ENCODE results near the gene UBE3B. TPM values are rescaled to one million over a fixed set of nuclear protein-coding genes. Genes with fewer than 3 reads are reported as not detected.

The UBE3B gene
- total RNA-seq, 1 experiment from 2014 or later = 29.3 TPM

DNA sequence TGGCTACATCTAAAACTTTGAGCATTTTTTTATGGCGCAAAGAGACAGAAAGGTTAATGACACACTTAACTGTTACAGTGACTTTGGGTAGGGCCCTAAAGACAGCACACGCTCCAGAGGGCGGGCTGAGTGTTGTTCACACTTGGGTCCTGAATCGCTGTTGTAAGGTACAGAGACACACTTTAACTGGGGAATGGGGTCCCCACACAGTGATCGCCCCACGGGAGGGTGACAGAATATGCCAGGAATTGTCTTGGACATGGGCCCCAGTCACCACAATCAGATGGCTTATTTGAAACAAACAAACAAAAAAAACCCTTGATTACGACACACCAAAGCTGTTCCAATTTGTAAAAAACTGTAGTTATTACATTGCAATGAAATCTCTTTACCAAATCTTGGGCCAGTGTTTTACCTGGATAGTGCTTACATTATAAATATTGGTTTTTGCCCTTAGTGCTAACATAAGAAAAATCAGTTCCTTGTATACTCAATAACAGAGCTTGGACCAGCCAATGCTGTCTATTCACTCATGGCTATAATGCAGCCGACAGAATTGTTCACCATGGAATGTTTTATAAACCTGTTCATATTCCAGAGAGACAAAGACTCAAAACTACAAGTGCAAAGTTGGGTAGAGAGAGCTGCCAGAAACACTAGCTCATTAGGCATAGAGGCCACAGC is 28.6 kb upstream of the UBE3B start (continued):
- TF ChIP-seq AR (CRISPR knock-in tag; IDR thresholded peaks at IDR 0.05) = no peak
- TF ChIP-seq, protein P1, sequence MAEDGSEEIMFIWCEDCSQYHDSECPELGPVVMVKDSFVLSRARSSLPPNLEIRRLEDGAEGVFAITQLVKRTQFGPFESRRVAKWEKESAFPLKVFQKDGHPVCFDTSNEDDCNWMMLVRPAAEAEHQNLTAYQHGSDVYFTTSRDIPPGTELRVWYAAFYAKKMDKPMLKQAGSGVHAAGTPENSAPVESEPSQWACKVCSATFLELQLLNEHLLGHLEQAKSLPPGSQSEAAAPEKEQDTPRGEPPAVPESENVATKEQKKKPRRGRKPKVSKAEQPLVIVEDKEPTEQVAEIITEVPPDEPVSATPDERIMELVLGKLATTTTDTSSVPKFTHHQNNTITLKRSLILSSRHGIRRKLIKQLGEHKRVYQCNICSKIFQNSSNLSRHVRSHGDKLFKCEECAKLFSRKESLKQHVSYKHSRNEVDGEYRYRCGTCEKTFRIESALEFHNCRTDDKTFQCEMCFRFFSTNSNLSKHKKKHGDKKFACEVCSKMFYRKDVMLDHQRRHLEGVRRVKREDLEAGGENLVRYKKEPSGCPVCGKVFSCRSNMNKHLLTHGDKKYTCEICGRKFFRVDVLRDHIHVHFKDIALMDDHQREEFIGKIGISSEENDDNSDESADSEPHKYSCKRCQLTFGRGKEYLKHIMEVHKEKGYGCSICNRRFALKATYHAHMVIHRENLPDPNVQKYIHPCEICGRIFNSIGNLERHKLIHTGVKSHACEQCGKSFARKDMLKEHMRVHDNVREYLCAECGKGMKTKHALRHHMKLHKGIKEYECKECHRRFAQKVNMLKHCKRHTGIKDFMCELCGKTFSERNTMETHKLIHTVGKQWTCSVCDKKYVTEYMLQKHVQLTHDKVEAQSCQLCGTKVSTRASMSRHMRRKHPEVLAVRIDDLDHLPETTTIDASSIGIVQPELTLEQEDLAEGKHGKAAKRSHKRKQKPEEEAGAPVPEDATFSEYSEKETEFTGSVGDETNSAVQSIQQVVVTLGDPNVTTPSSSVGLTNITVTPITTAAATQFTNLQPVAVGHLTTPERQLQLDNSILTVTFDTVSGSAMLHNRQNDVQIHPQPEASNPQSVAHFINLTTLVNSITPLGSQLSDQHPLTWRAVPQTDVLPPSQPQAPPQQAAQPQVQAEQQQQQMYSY (CRISPR knock-in tag; IDR thresholded peaks at IDR 0.05) = no peak
- TF ChIP-seq, protein P2, sequence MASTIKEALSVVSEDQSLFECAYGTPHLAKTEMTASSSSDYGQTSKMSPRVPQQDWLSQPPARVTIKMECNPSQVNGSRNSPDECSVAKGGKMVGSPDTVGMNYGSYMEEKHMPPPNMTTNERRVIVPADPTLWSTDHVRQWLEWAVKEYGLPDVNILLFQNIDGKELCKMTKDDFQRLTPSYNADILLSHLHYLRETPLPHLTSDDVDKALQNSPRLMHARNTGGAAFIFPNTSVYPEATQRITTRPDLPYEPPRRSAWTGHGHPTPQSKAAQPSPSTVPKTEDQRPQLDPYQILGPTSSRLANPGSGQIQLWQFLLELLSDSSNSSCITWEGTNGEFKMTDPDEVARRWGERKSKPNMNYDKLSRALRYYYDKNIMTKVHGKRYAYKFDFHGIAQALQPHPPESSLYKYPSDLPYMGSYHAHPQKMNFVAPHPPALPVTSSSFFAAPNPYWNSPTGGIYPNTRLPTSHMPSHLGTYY (CRISPR knock-in tag; IDR thresholded peaks at IDR 0.05) = no peak
- no peak for TF ChIP-seq CDX4 (CRISPR knock-in tag; IDR thresholded peaks at IDR 0.05; ENCODE audit: borderline replicate concordance)
- no peak for TF ChIP-seq FOXP1 (CRISPR knock-in tag; IDR thresholded peaks at IDR 0.05; ENCODE audit: borderline replicate concordance)
- TF ChIP-seq NR3C1 (CRISPR knock-in tag; conservative IDR thresholded peaks at IDR 0.05; ENCODE audit: low read depth) = no peak
- TF ChIP-seq, protein P3, sequence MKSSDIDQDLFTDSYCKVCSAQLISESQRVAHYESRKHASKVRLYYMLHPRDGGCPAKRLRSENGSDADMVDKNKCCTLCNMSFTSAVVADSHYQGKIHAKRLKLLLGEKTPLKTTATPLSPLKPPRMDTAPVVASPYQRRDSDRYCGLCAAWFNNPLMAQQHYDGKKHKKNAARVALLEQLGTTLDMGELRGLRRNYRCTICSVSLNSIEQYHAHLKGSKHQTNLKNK (CRISPR knock-in tag; IDR thresholded peaks at IDR 0.05) = no peak

DNA sequence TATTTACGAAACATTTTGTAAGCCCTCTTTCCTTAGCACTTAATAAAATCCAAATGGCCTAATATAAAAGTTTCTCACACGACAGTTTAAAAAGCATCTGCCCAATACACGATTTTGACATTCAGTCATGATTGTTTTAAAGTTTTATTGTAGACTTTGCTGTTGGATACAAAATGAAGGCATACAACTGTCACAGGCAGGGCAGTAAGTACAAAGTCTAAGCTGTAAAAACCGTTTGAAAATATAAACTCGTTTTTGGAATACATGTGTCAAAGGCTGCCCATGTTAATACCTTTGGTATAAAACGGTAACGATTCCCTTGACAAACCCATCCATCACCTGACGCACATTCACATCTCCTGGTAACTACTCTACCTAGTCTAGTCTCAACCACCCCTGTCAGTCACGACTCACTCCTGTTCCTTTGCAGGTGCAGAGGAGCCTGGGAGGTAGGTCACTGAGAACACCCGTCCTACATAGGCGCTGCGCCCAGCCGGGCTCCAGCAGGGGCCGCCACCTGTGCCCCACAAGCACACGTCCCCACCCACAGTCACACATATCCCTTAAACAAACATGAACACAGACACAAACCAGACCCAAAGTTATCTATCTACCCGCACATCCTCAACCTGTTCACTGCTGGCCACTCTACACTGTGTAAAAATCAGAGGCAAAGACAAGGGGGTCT is 27.4 kb upstream of the UBE3B start:
- DNase-seq (ENCODE audit: low spot score) (no peak), ATAC-seq (peak; percentile 72; the same call in 1 of the 2 replicates)
- ChIA-PET POLR2A (no interaction called here), CTCF (interaction anchor here (0.7 to 1.9 kb wide), 4 partner anchors 9 to 27 kb away, joined by 3 to 11 read pairs (median 6); partner anchors contain the start of genes KCTD10 and UBE3B)
- Mint-ChIP-seq H3K9me3 (no peaks in the 10 kb centered on the region), H3K27me3 (ENCODE audit: low read depth) (no peaks in the 10 kb centered on the region), H3K27ac (peak overlapping the region; percentile 59), H3K4me3 (no peak overlapping the region), H3K36me3 (peaks cover 51% of the 10 kb centered on the region), H3K4me1 (no peaks in the 10 kb centered on the region)
- TF ChIP-seq CDX4 (CRISPR knock-in tag; IDR thresholded peaks at IDR 0.05; ENCODE audit: borderline replicate concordance) (no peak), GTF2I (CRISPR knock-in tag; conservative IDR thresholded peaks at IDR 0.05) (no peak), ZNF423 (CRISPR knock-in tag; IDR thresholded peaks at IDR 0.05) (no peak), MYBL2 (CRISPR knock-in tag; IDR thresholded peaks at IDR 0.05) (no peak), CREM (CRISPR knock-in tag; IDR thresholded peaks at IDR 0.05) (no peak), CREB1 (CRISPR knock-in tag; IDR thresholded peaks at IDR 0.05) (no peak), MLX (CRISPR knock-in tag; IDR thresholded peaks at IDR 0.05) (no peak), E2F5 (CRISPR knock-in tag; IDR thresholded peaks at IDR 0.05) (no peak), ZBTB21 (CRISPR knock-in tag; IDR thresholded peaks at IDR 0.05; ENCODE audit: borderline replicate concordance) (no peak)
- TF ChIP-seq, protein P4, sequence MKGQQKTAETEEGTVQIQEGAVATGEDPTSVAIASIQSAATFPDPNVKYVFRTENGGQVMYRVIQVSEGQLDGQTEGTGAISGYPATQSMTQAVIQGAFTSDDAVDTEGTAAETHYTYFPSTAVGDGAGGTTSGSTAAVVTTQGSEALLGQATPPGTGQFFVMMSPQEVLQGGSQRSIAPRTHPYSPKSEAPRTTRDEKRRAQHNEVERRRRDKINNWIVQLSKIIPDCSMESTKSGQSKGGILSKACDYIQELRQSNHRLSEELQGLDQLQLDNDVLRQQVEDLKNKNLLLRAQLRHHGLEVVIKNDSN (CRISPR knock-in tag; IDR thresholded peaks at IDR 0.05) = no peak
